Measurements from ENCODE around the gene FILIP1. TPM values are rescaled to one million over a fixed set of nuclear protein-coding genes. Genes with fewer than 3 reads are reported as not detected.

Gene FILIP1
- total RNA-seq, 2 experiments from 2014 or later, result not detected

GRCh38 chr6:75244063-75244584, 249.5 kb downstream of the FILIP1 start:
- peak overlapping the region; percentile 100 for H3K27ac Mint-ChIP-seq
- H3K4me3 Mint-ChIP-seq, result peak overlapping the region; percentile 100
- H3K27me3 Mint-ChIP-seq, result peaks cover 9% of the 10 kb centered on the region
- CTCF ChIA-PET, result interaction anchor here (0.6 to 2.1 kb wide), 6 partner anchors 23 to 1511 kb away, joined by 3 to 12 read pairs (median 6); no protein-coding TSS in a partner anchor
- H3K9me3 Mint-ChIP-seq, result no peaks in the 10 kb centered on the region
- POLR2A ChIA-PET, result interaction anchor here (0.5 to 1.7 kb wide), 8 partner anchors 31 to 364 kb away, joined by 3 to 17 read pairs (median 3); partner anchors contain the start of gene TMEM30A
- intact Hi-C loops (cut with micrococcal nuclease), result loop anchor here (2.0 kb wide), 1 partner anchor 359 kb away; no protein-coding TSS in a partner anchor
- peaks cover 26% of the 10 kb centered on the region for H3K4me1 Mint-ChIP-seq (ENCODE audit: low read depth)
- no peak for DNase-seq
- peaks cover 22% of the 10 kb centered on the region for H3K36me3 Mint-ChIP-seq

DNA sequence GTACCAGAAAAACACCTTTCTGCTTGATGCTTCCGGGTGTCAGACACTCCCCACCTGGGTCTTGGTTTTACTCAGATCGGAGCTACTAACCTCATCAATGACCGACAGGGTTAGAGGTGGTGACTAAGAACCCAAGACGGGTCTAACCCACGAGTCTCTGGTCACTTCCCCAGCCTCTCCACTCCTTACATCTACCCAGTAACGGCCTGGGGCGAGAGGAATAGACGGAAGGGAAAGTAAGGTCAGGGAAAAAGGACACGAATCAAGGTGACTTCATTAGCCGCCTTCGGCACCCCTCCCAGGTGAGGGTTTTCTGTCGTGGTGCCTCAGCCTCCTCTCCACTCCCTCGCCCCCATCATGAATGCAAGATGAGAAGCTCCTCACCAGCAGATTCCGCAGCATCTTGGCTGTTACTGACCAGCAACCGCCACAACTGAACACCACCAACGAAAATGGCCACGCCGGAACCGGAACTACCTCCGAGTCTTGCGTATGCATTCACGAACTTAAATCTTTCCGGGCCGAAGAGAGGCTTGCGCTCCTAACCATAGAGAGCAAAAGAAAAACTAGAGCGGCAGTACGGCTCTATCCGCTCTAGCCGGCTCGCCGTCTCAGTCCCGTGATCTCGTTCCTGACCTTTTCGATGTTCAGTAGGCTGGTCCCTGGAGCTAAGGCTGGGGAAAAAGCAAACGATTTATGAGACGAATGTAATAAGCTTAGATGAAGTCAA, 250.1 kb downstream of the FILIP1 start, which contains the start of gene COX7A2:
Gene COX7A2, minus strand, starts transcription at position 469 of the 730 bp plus-strand sequence. Its CDS starts 67 bp downstream, at position 402.
- ChIA-PET POLR2A (interaction anchor here (0.5 to 1.7 kb wide), 8 partner anchors 32 to 365 kb away, joined by 3 to 17 read pairs (median 3); partner anchors contain the start of gene TMEM30A), CTCF (interaction anchor here (0.6 to 2.1 kb wide), 7 partner anchors 24 to 1590 kb away, joined by 3 to 12 read pairs (median 5); partner anchors contain the start of gene SLC17A5)
- DNase-seq, result peak; percentile 92
- Mint-ChIP-seq H3K4me3 (peak within 1 kb of the TSS; percentile 100), H3K36me3 (peaks cover 26% of the 10 kb centered on the region), H3K4me1 (ENCODE audit: low read depth) (peaks cover 26% of the 10 kb centered on the region), H3K9me3 (no peaks in the 10 kb centered on the region), H3K27me3 (peaks cover 9% of the 10 kb centered on the region), H3K27ac (peak within 1 kb of the TSS; percentile 100)
- intact Hi-C loops (cut with micrococcal nuclease), result loop anchor here (1.0 to 2.0 kb wide), 5 partner anchors 41 to 1722 kb away; partner anchors contain the start of genes EEF1A1 and TMEM30A

Small RNA genes within 50 kb of the gene (microRNA-seq; reads per million reads assigned to microRNA genes)
- gene MIR4463 (ENCODE audit: borderline microRNAs expressed, borderline number of aligned reads, borderline replicate concordance), result not detected

Other genes with a start within 250 kb of the FILIP1 start
- 100 to 1,000 TPM; 564 to 566 TPM for gene COX7A2, start 250.0 kb downstream of the FILIP1 start, total RNA-seq
- 10 to 100 TPM; 46.6 to 50.1 TPM for gene TMEM30A, start 209.0 kb downstream of the FILIP1 start, total RNA-seq
- gene SENP6, start 108.1 kb upstream of the FILIP1 start, total RNA-seq, result 10 to 100 TPM; 57.1 to 59.4 TPM

All from activated CD4-positive, alpha-beta memory T cell treated with anti-CD3 and anti-CD28 coated beads for 36 hours (primary cell).